Memory B cell (primary cell): ENCODE results near the gene SCYGR7.
"Not testable (repeated sequence)": the region's sequence is repeated elsewhere in the genome, so short reads cannot be mapped to it uniquely, and the experiment has no call there.

Source experiments
- ATAC-seq: fragments of 150-1000 bp; cut with Tn5 transposase; 2 replicates; pipeline ENCODE4 v1.10.0; 2021; ENCODE audit warnings: low read depth, mild to moderate bottlenecking, moderate library complexity
- DNase-seq, 2 donors: peaks; one replicate each; pipeline ENCODE4 v3.0.0; 2022; ENCODE audit warnings: low spot score in 2 of 2
- H3K27ac Mint-ChIP-seq: one replicate; pipeline ENCODE4 v1.8.0; 2022; ENCODE audit warnings: mild to moderate bottlenecking, moderate library complexity, mixed read lengths
- H3K27me3 Mint-ChIP-seq: one replicate; pipeline ENCODE4 v1.8.0; 2022; ENCODE audit warnings: mixed read lengths
- H3K36me3 Mint-ChIP-seq: one replicate; pipeline ENCODE4 v1.8.0; 2022; ENCODE audit warnings: mild to moderate bottlenecking, mixed read lengths
- H3K4me1 Mint-ChIP-seq: one replicate; pipeline ENCODE4 v1.8.0; 2022; ENCODE audit warnings: mixed read lengths
- H3K4me3 Mint-ChIP-seq: one replicate; pipeline ENCODE4 v1.8.0; 2022; ENCODE audit warnings: mild to moderate bottlenecking, moderate library complexity, mixed read lengths
- H3K9me3 Mint-ChIP-seq: one replicate; pipeline ENCODE4 v1.8.0; 2022; ENCODE audit warnings: mixed read lengths

The SCYGR7 gene

DNA sequence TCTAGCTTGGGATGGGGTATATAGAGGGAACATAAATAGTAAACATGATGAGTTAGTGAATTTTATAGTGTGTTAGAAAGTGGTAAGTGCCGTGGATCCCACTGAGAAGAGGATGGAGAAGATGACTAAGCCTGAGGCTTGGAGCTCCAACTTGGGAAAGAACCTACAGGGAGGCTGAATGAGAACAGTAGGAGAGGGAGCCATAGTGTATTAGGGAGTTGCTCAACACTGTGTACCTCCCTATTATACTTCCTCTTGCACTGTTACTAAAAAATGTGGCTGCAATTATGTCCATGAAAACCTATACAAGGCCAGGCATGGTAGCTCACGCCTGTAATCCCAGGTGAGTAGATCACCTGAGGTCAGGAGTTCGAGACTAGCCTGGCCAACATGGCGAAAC, 7.5 kb upstream of the SCYGR7 start:
- no peak overlapping the region for H3K4me3 Mint-ChIP-seq
- H3K27me3 Mint-ChIP-seq, result peaks cover 5% of the 10 kb centered on the region
- no peak for DNase-seq
- no peaks in the 10 kb centered on the region for H3K9me3 Mint-ChIP-seq
- no peaks in the 10 kb centered on the region for H3K4me1 Mint-ChIP-seq
- H3K27ac Mint-ChIP-seq, result no peak overlapping the region
- no peaks in the 10 kb centered on the region for H3K36me3 Mint-ChIP-seq
- ATAC-seq, result no peak

GRCh38 chr2:227722821-227723220, 5.3 kb upstream of the SCYGR7 start:
- H3K9me3 Mint-ChIP-seq, H3K27ac Mint-ChIP-seq, ATAC-seq, H3K27me3 Mint-ChIP-seq, H3K36me3 Mint-ChIP-seq, H3K4me3 Mint-ChIP-seq, H3K4me1 Mint-ChIP-seq, DNase-seq: not testable (repeated sequence)

GRCh38 chr2:227724394-227725039, 3.6 kb upstream of the SCYGR7 start, which contains the start of gene SCYGR6:
Gene SCYGR6, minus strand, starts transcription at chr2:227724757. Its CDS starts 0 bp downstream, at chr2:227724757.
- no peak within 1 kb of the TSS for H3K4me3 Mint-ChIP-seq
- ATAC-seq (no peak), DNase-seq (no peak)
- H3K36me3 Mint-ChIP-seq, result no peaks in the 10 kb centered on the region
- peaks cover 3% of the 10 kb centered on the region for H3K27me3 Mint-ChIP-seq
- H3K4me1 Mint-ChIP-seq, result no peaks in the 10 kb centered on the region
- no peaks in the 10 kb centered on the region for H3K9me3 Mint-ChIP-seq
- no peak within 1 kb of the TSS for H3K27ac Mint-ChIP-seq

GRCh38 chr2:227739351-227739750, 11.2 kb downstream of the SCYGR7 start:
- DNase-seq, result no peak

DNA sequence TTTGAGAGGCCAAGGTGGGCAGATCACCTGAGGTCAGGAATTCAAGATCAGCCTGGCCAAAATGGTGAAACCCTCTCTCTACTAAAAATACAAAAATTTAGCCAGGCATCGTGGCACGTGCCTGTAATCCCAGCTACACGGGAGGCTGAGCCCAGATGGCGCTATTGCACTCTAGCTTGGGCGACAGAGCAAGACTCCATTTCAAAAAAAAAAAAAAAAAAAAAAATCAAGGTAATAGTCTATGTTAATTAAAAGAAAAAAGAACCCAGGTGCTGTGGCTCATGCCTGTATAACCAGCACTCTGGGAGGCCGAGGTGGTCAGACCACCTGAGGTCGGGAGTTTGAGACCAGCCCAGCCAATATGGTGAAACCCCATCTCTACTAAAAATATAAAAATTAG, 12.6 kb downstream of the SCYGR7 start:
- H3K4me1 Mint-ChIP-seq, H3K9me3 Mint-ChIP-seq, H3K4me3 Mint-ChIP-seq, ATAC-seq, H3K27me3 Mint-ChIP-seq, H3K27ac Mint-ChIP-seq, H3K36me3 Mint-ChIP-seq, DNase-seq: not testable (repeated sequence)

More at GRCh38 chr2:227739351-227739750, 11.2 kb downstream of the SCYGR7 start:
- Mint-ChIP-seq H3K36me3 (no peaks in the 10 kb centered on the region), H3K4me1 (no peaks in the 10 kb centered on the region), H3K4me3 (no peak overlapping the region), H3K27me3 (peaks cover 2% of the 10 kb centered on the region), H3K27ac (no peak overlapping the region), H3K9me3 (no peaks in the 10 kb centered on the region)
- ATAC-seq, result no peak

- Mint-ChIP-seq H3K9me3 (peaks cover 1% of the 10 kb centered on the region), H3K27ac (no peak within 1 kb of the TSS), H3K4me3 (no peak within 1 kb of the TSS), H3K36me3 (no peaks in the 10 kb centered on the region), H3K4me1 (peaks cover 2% of the 10 kb centered on the region), H3K27me3 (peaks cover 5% of the 10 kb centered on the region)
- ATAC-seq, result no peak
- DNase-seq, result no peak
Measured at GRCh38 chr2:227745594-227745993, 17.5 kb downstream of the SCYGR7 start, which contains the start of gene SCYGR8. Gene SCYGR8, plus strand, starts transcription at chr2:227745894. Its CDS starts 0 bp downstream, at chr2:227745894.

- ATAC-seq, result no peak
Measured at GRCh38 chr2:227748079-227748478, 19.9 kb downstream of the SCYGR7 start.

GRCh38 chr2:227756261-227756660, 28.1 kb downstream of the SCYGR7 start:
- DNase-seq, H3K27ac Mint-ChIP-seq, ATAC-seq, H3K27me3 Mint-ChIP-seq, H3K9me3 Mint-ChIP-seq, H3K4me3 Mint-ChIP-seq, H3K4me1 Mint-ChIP-seq, H3K36me3 Mint-ChIP-seq: not testable (repeated sequence)

More at GRCh38 chr2:227748079-227748478, 19.9 kb downstream of the SCYGR7 start:
- peaks cover 5% of the 10 kb centered on the region for H3K27me3 Mint-ChIP-seq
- no peak overlapping the region for H3K4me3 Mint-ChIP-seq
- peaks cover 1% of the 10 kb centered on the region for H3K9me3 Mint-ChIP-seq
- H3K27ac Mint-ChIP-seq, result no peak overlapping the region
- no peaks in the 10 kb centered on the region for H3K36me3 Mint-ChIP-seq
- H3K4me1 Mint-ChIP-seq, result peaks cover 2% of the 10 kb centered on the region
- no peak for DNase-seq

DNA sequence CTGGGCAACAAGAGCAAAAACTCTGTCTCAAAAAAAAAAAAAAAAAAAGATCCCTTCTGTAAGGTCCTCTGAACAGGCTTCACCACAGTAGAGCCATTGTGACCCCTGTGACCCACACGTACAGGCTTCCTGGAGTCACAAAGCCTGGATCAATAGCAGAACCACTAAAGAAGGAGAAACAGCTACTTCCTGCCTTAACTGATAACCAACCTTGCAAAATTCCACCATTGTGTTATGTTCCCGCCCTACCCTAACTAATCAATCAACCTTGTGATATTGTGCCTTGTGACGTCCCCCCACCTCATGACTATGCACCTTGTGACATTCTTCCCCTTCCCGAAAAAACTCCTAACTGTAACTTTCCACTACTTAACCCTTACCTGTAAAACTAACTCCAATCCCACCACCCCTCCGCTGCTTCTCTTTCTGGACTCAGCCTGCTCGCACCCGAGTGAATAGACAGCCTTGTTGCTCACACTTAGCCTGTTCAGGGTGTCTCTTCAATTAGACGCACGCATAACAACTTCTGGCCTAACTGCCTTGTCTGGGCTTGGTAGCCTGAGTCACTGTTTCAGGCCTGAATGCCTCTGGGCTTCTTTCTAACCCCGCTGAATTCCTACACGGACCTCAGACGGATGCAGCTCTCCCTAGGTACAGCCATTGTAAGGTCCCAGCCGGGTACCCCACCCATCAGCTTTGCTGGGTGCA, 31.4 kb downstream of the SCYGR7 start:
- H3K27me3 Mint-ChIP-seq, result peaks cover 10% of the 10 kb centered on the region
- DNase-seq (no peak), ATAC-seq (no peak)
- H3K9me3 Mint-ChIP-seq, result no peaks in the 10 kb centered on the region
- no peaks in the 10 kb centered on the region for H3K4me1 Mint-ChIP-seq
- no peak overlapping the region for H3K4me3 Mint-ChIP-seq
- no peaks in the 10 kb centered on the region for H3K36me3 Mint-ChIP-seq
- no peak overlapping the region for H3K27ac Mint-ChIP-seq

DNA sequence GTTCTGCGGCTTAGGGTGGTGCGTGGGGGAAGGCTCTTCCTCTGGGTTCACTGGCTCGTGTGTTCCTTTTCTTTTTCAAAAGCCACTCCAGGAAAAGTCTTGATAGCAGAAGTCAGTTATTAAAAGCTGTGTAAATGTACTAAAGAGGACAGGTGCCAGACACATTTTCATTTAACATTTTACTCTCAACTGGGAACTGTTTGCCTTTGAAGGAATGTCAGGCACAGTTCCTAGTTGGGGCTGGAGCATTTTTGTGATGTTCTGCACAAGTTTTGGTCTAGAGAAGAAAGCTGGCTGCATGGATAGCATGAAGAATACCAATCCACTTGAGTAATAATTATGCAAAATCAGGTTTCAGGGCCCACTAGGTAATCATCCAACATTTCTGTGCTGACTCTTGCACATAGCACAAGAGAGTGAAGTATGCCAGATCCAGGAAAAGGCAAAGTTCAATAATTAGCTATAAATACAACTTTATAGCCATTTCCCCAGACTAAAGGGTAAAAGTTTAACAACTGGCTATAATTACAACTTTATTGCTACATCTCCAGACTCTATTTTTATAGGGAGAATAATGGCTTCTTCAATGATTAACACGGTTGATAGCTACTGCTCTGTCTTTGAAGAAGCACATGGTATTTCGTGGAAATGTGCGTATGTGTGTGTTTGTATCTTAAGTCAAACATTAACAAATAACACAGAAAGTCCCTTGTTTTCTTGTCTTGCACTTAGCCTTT, 33.8 kb downstream of the SCYGR7 start:
- Mint-ChIP-seq H3K4me1 (peaks cover 2% of the 10 kb centered on the region), H3K27ac (no peak overlapping the region), H3K9me3 (no peaks in the 10 kb centered on the region), H3K36me3 (no peaks in the 10 kb centered on the region), H3K27me3 (peaks cover 12% of the 10 kb centered on the region), H3K4me3 (no peak overlapping the region)
- ATAC-seq (no peak), DNase-seq (no peak)

DNA sequence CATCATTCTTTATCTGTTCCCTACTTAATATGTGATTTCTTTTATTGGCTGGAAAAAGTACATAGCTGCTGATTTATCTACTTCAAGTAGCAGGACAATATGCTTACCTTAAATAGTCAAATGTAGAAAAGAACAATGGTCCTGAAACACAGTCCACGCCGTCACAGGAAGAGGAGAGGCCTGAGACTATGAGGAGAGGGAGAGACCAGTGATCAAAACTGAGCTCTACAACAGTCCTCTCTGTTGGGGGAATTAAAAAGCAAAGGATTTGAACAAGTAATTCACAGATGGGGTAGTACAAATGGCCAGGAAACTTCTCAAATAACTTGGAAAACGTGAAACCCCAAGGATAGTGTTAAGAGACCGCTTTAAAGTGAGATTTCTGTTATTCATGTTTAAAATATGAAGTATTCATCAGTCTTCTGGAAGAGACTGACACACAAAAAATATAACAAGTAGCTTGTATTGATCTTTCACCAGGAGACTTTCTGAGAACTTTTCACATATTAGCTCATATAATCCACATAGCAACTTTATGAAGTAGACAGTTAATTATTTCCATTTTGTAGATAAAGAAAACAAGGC, 37.7 kb downstream of the SCYGR7 start:
- no peaks in the 10 kb centered on the region for H3K9me3 Mint-ChIP-seq
- no peaks in the 10 kb centered on the region for H3K36me3 Mint-ChIP-seq
- peaks cover 2% of the 10 kb centered on the region for H3K4me1 Mint-ChIP-seq
- H3K27me3 Mint-ChIP-seq, result peaks cover 3% of the 10 kb centered on the region
- H3K27ac Mint-ChIP-seq, result no peak overlapping the region
- DNase-seq (no peak), ATAC-seq (no peak)
- H3K4me3 Mint-ChIP-seq, result no peak overlapping the region

DNA sequence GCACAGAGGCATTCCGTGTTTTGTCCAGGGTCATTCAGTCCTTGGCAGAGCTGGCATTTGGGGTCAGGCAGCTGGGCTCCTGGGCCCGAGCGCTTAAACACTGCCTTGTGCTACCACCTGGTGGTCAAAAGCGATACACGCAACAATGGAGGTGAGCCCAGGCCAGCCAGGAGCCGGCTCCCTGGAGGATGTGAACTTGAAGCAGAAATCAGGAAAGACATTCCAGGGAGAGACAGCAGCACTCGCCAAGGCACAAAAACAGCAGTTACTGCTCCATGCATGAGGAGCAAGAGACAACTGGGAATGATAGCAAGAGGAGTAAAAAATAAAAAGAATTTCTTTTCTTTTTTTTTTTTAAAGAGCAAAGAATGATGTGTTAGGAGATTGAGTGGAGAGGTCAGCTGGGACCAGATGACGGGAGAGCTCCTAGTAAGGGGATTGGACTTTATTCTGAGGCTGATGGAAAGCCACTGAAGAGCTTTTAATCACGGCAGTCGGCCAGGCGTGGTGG, 38.3 kb downstream of the SCYGR7 start:
- Mint-ChIP-seq H3K4me3 (no peak overlapping the region), H3K9me3 (no peaks in the 10 kb centered on the region), H3K36me3 (no peaks in the 10 kb centered on the region), H3K27me3 (peaks cover 2% of the 10 kb centered on the region), H3K4me1 (peaks cover 2% of the 10 kb centered on the region), H3K27ac (no peak overlapping the region)
- ATAC-seq (peak; percentile 86), DNase-seq (peak; percentile 55 to 63)

DNA sequence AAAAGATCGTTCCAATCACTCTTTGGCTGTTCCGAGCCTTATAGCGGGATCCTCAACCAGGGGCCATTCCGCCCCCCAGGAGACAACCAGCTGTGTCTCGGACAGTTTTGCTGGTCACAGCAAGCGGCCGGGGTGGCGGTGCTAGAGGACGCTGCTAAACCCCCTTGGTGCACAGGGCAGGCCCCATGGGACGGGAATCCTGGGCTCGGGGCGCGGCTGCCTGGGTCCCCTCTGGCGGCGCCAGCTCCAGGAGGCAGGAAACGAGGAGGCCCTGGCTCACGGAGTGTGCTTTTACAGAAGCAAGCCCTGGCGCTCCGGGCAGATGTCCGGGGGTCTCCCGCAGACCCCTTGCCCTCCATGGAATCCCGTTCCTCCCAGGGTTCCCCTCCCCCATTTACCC, 39.7 kb downstream of the SCYGR7 start:
- ATAC-seq (no peak), DNase-seq (no peak)
- Mint-ChIP-seq H3K36me3 (no peaks in the 10 kb centered on the region), H3K4me1 (peaks cover 2% of the 10 kb centered on the region), H3K4me3 (no peak overlapping the region), H3K27me3 (peaks cover 2% of the 10 kb centered on the region), H3K9me3 (no peaks in the 10 kb centered on the region), H3K27ac (no peak overlapping the region)

- Mint-ChIP-seq H3K4me1 (no peaks in the 10 kb centered on the region), H3K27me3 (peaks cover 2% of the 10 kb centered on the region), H3K36me3 (no peaks in the 10 kb centered on the region), H3K4me3 (no peak overlapping the region), H3K27ac (no peak overlapping the region), H3K9me3 (no peaks in the 10 kb centered on the region)
- ATAC-seq (no peak), DNase-seq (no peak)
Measured at GRCh38 chr2:227772197-227772661, 44.1 kb downstream of the SCYGR7 start.
